GM12872 (cell line): ENCODE results near the gene PACC1.
A peak's percentile ranks its signal among the peaks of the same experiment; 100 is the strongest.

ENCODE experiments used
- CTCF ChIP-seq: IDR thresholded peaks from 3 replicates; pipeline ENCODE4 v1.5.1; 2011; ENCODE audit warnings: low read depth, mild to moderate bottlenecking, low read length, moderate library complexity; ENCODE audit not compliant: insufficient read depth

PACC1 gene

GRCh38 chr1:212344905-212345304 lies 69.8 kb downstream of the PACC1 start:
- TF ChIP-seq CTCF = no peak

GRCh38 chr1:212341090-212341489 lies 73.6 kb downstream of the PACC1 start:
- no peak for TF ChIP-seq CTCF

GRCh38 chr1:212329105-212329504 lies 85.6 kb downstream of the PACC1 start:
- no peak for TF ChIP-seq CTCF

GRCh38 chr1:212328248-212328647 lies 86.4 kb downstream of the PACC1 start:
- no peak for TF ChIP-seq CTCF

- TF ChIP-seq CTCF = no peak
Measured at GRCh38 chr1:212326541-212326940, 88.1 kb downstream of the PACC1 start.

- TF ChIP-seq CTCF = no peak
Measured at GRCh38 chr1:212323066-212323465, 91.6 kb downstream of the PACC1 start.

GRCh38 chr1:212317916-212318315 lies 96.8 kb downstream of the PACC1 start:
- TF ChIP-seq CTCF = no peak

- TF ChIP-seq CTCF = peak; percentile 38; the same call in 1 of the 3 replicates
Measured at GRCh38 chr1:212315907-212316306, 98.8 kb downstream of the PACC1 start.
